HUES48 (cell line): ENCODE data around the gene MAT2A.

Experiments
- H3K27ac ChIP-seq: one replicate; pipeline ENCODE4 v1.7.0; 2013; ENCODE audit warnings: low read depth, low read length, inconsistent platforms
- H3K27me3 ChIP-seq: 2 replicates; pipeline ENCODE4 v1.6.1; 2013; ENCODE audit warnings: mild to moderate bottlenecking, low read length; ENCODE audit not compliant: control insufficient read depth, insufficient read depth
- H3K36me3 ChIP-seq: 2 replicates; pipeline ENCODE4 v1.6.1; 2013; ENCODE audit warnings: low read length; ENCODE audit not compliant: control insufficient read depth, insufficient read depth
- H3K4me1 ChIP-seq: 2 replicates; pipeline ENCODE4 v1.6.1; 2013; ENCODE audit warnings: mild to moderate bottlenecking, low read length; ENCODE audit not compliant: control insufficient read depth, insufficient read depth
- H3K4me3 ChIP-seq: 2 replicates; pipeline ENCODE4 v1.5.1; 2013; ENCODE audit warnings: mild to moderate bottlenecking, low read depth, low read length
- H3K9ac ChIP-seq: 2 replicates; pipeline ENCODE4 v1.6.1; 2013; ENCODE audit warnings: mild to moderate bottlenecking, low read depth, low read length, moderate library complexity
- H3K9me3 ChIP-seq: 2 replicates; pipeline ENCODE4 v1.6.1; 2013; ENCODE audit warnings: low read length; ENCODE audit not compliant: control insufficient read depth, insufficient read depth

The MAT2A gene

GRCh38 chr2:85538507-85539360 lies at the start of gene MAT2A:
MAT2A (plus strand) TSS chr2:85539168; CDS start chr2:85539288, 120 bp downstream.
- peak within 1 kb of the TSS; percentile 98 for H3K9ac ChIP-seq
- H3K27ac ChIP-seq: peak within 1 kb of the TSS; percentile 100
- peak within 1 kb of the TSS; percentile 96 for H3K4me3 ChIP-seq
- no peaks in the 10 kb centered on the region for H3K27me3 ChIP-seq
- peaks cover 23% of the 10 kb centered on the region for H3K4me1 ChIP-seq
- H3K9me3 ChIP-seq: no peaks in the 10 kb centered on the region
- H3K36me3 ChIP-seq: peaks cover 34% of the 10 kb centered on the region

- no peak overlapping the region for H3K27ac ChIP-seq
- no peak overlapping the region for H3K4me3 ChIP-seq
- no peak overlapping the region for H3K9ac ChIP-seq
- no peaks in the 10 kb centered on the region for H3K4me1 ChIP-seq
- no peaks in the 10 kb centered on the region for H3K36me3 ChIP-seq
- H3K9me3 ChIP-seq: no peaks in the 10 kb centered on the region
- H3K27me3 ChIP-seq: no peaks in the 10 kb centered on the region
Measured at GRCh38 chr2:85490861-85491755, 47.9 kb upstream of the MAT2A start.

GRCh38 chr2:85496436-85496835 lies 42.5 kb upstream of the MAT2A start:
- no peaks in the 10 kb centered on the region for H3K4me1 ChIP-seq
- H3K27me3 ChIP-seq: no peaks in the 10 kb centered on the region
- H3K27ac ChIP-seq: no peak overlapping the region
- H3K4me3 ChIP-seq: no peak overlapping the region
- no peaks in the 10 kb centered on the region for H3K36me3 ChIP-seq
- no peak overlapping the region for H3K9ac ChIP-seq
- no peaks in the 10 kb centered on the region for H3K9me3 ChIP-seq

GRCh38 chr2:85497944-85498630 lies 40.9 kb upstream of the MAT2A start:
- H3K4me1 ChIP-seq: no peaks in the 10 kb centered on the region
- no peak overlapping the region for H3K27ac ChIP-seq
- no peaks in the 10 kb centered on the region for H3K36me3 ChIP-seq
- no peaks in the 10 kb centered on the region for H3K9me3 ChIP-seq
- no peak overlapping the region for H3K9ac ChIP-seq
- H3K27me3 ChIP-seq: no peaks in the 10 kb centered on the region
- no peak overlapping the region for H3K4me3 ChIP-seq

GRCh38 chr2:85501248-85501647 lies 37.7 kb upstream of the MAT2A start:
- Histone ChIP-seq H3K4me1 (no peaks in the 10 kb centered on the region), H3K27me3 (no peaks in the 10 kb centered on the region), H3K36me3 (no peaks in the 10 kb centered on the region), H3K9ac (no peak overlapping the region), H3K27ac (no peak overlapping the region), H3K9me3 (no peaks in the 10 kb centered on the region), H3K4me3 (no peak overlapping the region)

GRCh38 chr2:85502720-85503119 lies 36.2 kb upstream of the MAT2A start:
- no peaks in the 10 kb centered on the region for H3K27me3 ChIP-seq
- no peaks in the 10 kb centered on the region for H3K4me1 ChIP-seq
- H3K27ac ChIP-seq: no peak overlapping the region
- no peak overlapping the region for H3K4me3 ChIP-seq
- no peaks in the 10 kb centered on the region for H3K9me3 ChIP-seq
- H3K36me3 ChIP-seq: no peaks in the 10 kb centered on the region
- no peak overlapping the region for H3K9ac ChIP-seq

- Histone ChIP-seq H3K9me3 (no peaks in the 10 kb centered on the region), H3K27ac (no peak overlapping the region), H3K27me3 (no peaks in the 10 kb centered on the region), H3K9ac (no peak overlapping the region), H3K4me1 (no peaks in the 10 kb centered on the region), H3K36me3 (no peaks in the 10 kb centered on the region), H3K4me3 (no peak overlapping the region)
Measured at GRCh38 chr2:85503168-85503850, 35.7 kb upstream of the MAT2A start.

GRCh38 chr2:85503851-85504777 lies 34.9 kb upstream of the MAT2A start:
- no peaks in the 10 kb centered on the region for H3K9me3 ChIP-seq
- no peak overlapping the region for H3K27ac ChIP-seq
- H3K27me3 ChIP-seq: no peaks in the 10 kb centered on the region
- H3K4me3 ChIP-seq: no peak overlapping the region
- H3K9ac ChIP-seq: no peak overlapping the region
- H3K4me1 ChIP-seq: no peaks in the 10 kb centered on the region
- H3K36me3 ChIP-seq: no peaks in the 10 kb centered on the region

- Histone ChIP-seq H3K4me3 (no peak overlapping the region), H3K27ac (no peak overlapping the region), H3K9me3 (no peaks in the 10 kb centered on the region), H3K9ac (no peak overlapping the region), H3K36me3 (no peaks in the 10 kb centered on the region), H3K4me1 (no peaks in the 10 kb centered on the region), H3K27me3 (no peaks in the 10 kb centered on the region)
Measured at GRCh38 chr2:85504778-85505261, 34.1 kb upstream of the MAT2A start.
